22Rv1 (cell line): ENCODE results near the gene COX10.

Source experiments
- ZFX ChIP-seq: fragments of 450-650 bp; IDR thresholded peaks from 2 replicates; pipeline ENCODE4 v1.6.1; 2017; ENCODE audit warnings: antibody characterized with exemption, borderline replicate concordance
- TF ChIP-seq, protein P1 (sequence below): fragments of 450-650 bp; IDR thresholded peaks from 2 replicates; pipeline ENCODE4 v1.5.1; 2017; ENCODE audit warnings: mild to moderate bottlenecking

DNA sequence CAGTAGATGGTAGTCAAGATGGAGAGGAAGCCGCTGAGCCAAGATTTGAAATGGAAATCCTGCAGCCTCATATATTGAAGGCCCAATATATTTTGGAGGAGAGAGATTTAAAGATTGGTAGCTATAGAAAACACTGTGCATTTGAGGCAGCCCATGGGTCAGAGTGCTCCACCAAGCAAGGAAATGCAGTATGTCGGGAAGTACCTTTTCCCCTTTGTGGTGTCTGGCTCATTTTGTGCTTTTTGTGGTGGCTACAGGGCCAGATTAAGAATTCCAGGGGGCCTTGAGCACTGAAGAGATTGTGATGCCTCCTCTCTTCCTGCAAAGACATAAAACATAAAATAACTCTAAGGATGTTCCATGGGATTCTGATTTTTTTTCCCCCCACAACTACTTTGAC is 127.8 kb downstream of the COX10 start:
- TF ChIP-seq, protein P1, sequence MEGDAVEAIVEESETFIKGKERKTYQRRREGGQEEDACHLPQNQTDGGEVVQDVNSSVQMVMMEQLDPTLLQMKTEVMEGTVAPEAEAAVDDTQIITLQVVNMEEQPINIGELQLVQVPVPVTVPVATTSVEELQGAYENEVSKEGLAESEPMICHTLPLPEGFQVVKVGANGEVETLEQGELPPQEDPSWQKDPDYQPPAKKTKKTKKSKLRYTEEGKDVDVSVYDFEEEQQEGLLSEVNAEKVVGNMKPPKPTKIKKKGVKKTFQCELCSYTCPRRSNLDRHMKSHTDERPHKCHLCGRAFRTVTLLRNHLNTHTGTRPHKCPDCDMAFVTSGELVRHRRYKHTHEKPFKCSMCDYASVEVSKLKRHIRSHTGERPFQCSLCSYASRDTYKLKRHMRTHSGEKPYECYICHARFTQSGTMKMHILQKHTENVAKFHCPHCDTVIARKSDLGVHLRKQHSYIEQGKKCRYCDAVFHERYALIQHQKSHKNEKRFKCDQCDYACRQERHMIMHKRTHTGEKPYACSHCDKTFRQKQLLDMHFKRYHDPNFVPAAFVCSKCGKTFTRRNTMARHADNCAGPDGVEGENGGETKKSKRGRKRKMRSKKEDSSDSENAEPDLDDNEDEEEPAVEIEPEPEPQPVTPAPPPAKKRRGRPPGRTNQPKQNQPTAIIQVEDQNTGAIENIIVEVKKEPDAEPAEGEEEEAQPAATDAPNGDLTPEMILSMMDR, result no peak
- TF ChIP-seq ZFX, result no peak
